Effector memory CD4-positive, alpha-beta T cell (primary cell): ENCODE results near the gene F11R.
"Not testable (repeated sequence)": the region's sequence is repeated elsewhere in the genome, so short reads cannot be mapped to it uniquely, and the experiment has no call there.

Experiments
- DNase-seq, 3 donors: peaks; one replicate each; pipeline ENCODE4 v3.0.0-alpha.2; 2020
- H3K27ac ChIP-seq: 2 replicates; pipeline ENCODE4 v1.7.0; 2013; ENCODE audit warnings: mild to moderate bottlenecking, low read length, moderate library complexity; ENCODE audit not compliant: insufficient read depth, poor library complexity, severe bottlenecking
- H3K27me3 ChIP-seq: replicated peaks from 2 replicates; pipeline ENCODE4 v1.7.0; 2013; ENCODE audit warnings: mild to moderate bottlenecking, low read length; ENCODE audit not compliant: insufficient read depth, control insufficient read depth, poor library complexity, severe bottlenecking
- H3K36me3 ChIP-seq: 2 replicates; pipeline ENCODE4 v1.7.0; 2013; ENCODE audit warnings: mild to moderate bottlenecking, low read length, moderate library complexity; ENCODE audit not compliant: control insufficient read depth, insufficient read depth
- H3K4me1 ChIP-seq: 2 replicates; pipeline ENCODE4 v1.7.0; 2013; ENCODE audit warnings: low read length, mild to moderate bottlenecking; ENCODE audit not compliant: control insufficient read depth, insufficient read depth, poor library complexity, severe bottlenecking
- H3K4me3 ChIP-seq: 2 replicates; pipeline ENCODE4 v1.7.0; 2013; ENCODE audit warnings: low read length, low read depth, mild to moderate bottlenecking; ENCODE audit not compliant: insufficient read depth, poor library complexity, severe bottlenecking
- H3K9me3 ChIP-seq: 2 replicates; pipeline ENCODE4 v1.7.0; 2013; ENCODE audit warnings: mild to moderate bottlenecking, low read length, moderate library complexity; ENCODE audit not compliant: control insufficient read depth

Gene F11R

GRCh38 chr1:161029466-161029865 lies 8.5 kb upstream of the F11R start:
- not testable (repeated sequence) for DNase-seq, H3K4me1 ChIP-seq

GRCh38 chr1:161026954-161027353 lies 6.0 kb upstream of the F11R start:
- DNase-seq, H3K36me3 ChIP-seq, H3K9me3 ChIP-seq, H3K27ac ChIP-seq, H3K4me3 ChIP-seq, H3K27me3 ChIP-seq, H3K4me1 ChIP-seq: not testable (repeated sequence)

More at GRCh38 chr1:161029466-161029865, 8.5 kb upstream of the F11R start:
- not testable (repeated sequence) for H3K9me3 ChIP-seq, H3K36me3 ChIP-seq, H3K27ac ChIP-seq, H3K4me3 ChIP-seq, H3K27me3 ChIP-seq

- H3K27ac ChIP-seq, H3K4me3 ChIP-seq, H3K36me3 ChIP-seq, H3K27me3 ChIP-seq, H3K9me3 ChIP-seq, DNase-seq: not testable (repeated sequence)
- peaks cover 18% of the 10 kb centered on the region for H3K4me1 ChIP-seq
Measured at GRCh38 chr1:161022432-161022831, 1.5 kb upstream of the F11R start.

- Histone ChIP-seq H3K4me1 (peaks cover 18% of the 10 kb centered on the region), H3K27ac (peak overlapping the region; percentile 62), H3K27me3 (no peaks in the 10 kb centered on the region), H3K4me3 (no peak overlapping the region), H3K9me3 (no peaks in the 10 kb centered on the region), H3K36me3 (no peaks in the 10 kb centered on the region)
- no peak for DNase-seq
Measured at GRCh38 chr1:161021970-161022353, 1.0 kb upstream of the F11R start.

GRCh38 chr1:161021165-161021969 lies 415 bp upstream of the F11R start:
- Histone ChIP-seq H3K36me3 (no peaks in the 10 kb centered on the region), H3K27ac (peak overlapping the region; percentile 62), H3K9me3 (no peaks in the 10 kb centered on the region), H3K27me3 (no peaks in the 10 kb centered on the region), H3K4me1 (peaks cover 18% of the 10 kb centered on the region), H3K4me3 (peak overlapping the region; percentile 69)
- DNase-seq = peak; percentile 88 to 92 (median 90)

- peak overlapping the region; percentile 69 for H3K4me3 ChIP-seq
- peak overlapping the region; percentile 62 for H3K27ac ChIP-seq
- peaks cover 18% of the 10 kb centered on the region for H3K4me1 ChIP-seq
- no peak for DNase-seq
- no peaks in the 10 kb centered on the region for H3K36me3 ChIP-seq
- H3K27me3 ChIP-seq = no peaks in the 10 kb centered on the region
- H3K9me3 ChIP-seq = no peaks in the 10 kb centered on the region
Measured at GRCh38 chr1:161019751-161020495, 1.0 kb downstream of the F11R start.

- not testable (repeated sequence) for H3K36me3 ChIP-seq, H3K27ac ChIP-seq
- H3K4me1 ChIP-seq = peaks cover 19% of the 10 kb centered on the region
Measured at GRCh38 chr1:161019111-161019660, 1.8 kb downstream of the F11R start.

GRCh38 chr1:161018631-161018930 lies 2.4 kb downstream of the F11R start:
- no peaks in the 10 kb centered on the region for H3K9me3 ChIP-seq
- no peak overlapping the region for H3K27ac ChIP-seq
- H3K36me3 ChIP-seq = no peaks in the 10 kb centered on the region
- no peak overlapping the region for H3K4me3 ChIP-seq
- H3K27me3 ChIP-seq = no peaks in the 10 kb centered on the region
- H3K4me1 ChIP-seq = peaks cover 25% of the 10 kb centered on the region
- no peak for DNase-seq

More at GRCh38 chr1:161019111-161019660, 1.8 kb downstream of the F11R start:
- not testable (repeated sequence) for DNase-seq, H3K9me3 ChIP-seq, H3K27me3 ChIP-seq, H3K4me3 ChIP-seq

GRCh38 chr1:161017756-161018630 lies 3.0 kb downstream of the F11R start:
- no peak for DNase-seq
- Histone ChIP-seq H3K27me3 (no peaks in the 10 kb centered on the region), H3K27ac (no peak overlapping the region), H3K9me3 (no peaks in the 10 kb centered on the region), H3K36me3 (no peaks in the 10 kb centered on the region), H3K4me1 (peaks cover 31% of the 10 kb centered on the region), H3K4me3 (no peak overlapping the region)
